CD4-positive, CD25-positive, alpha-beta regulatory T cell (primary cell): ENCODE measurements around the gene PUM1. TPM values are rescaled to one million over a fixed set of nuclear protein-coding genes. Genes with fewer than 3 reads are reported as not detected.

Source experiments
- ATAC-seq, 2 donors: fragments of 150-1000 bp; cut with Tn5 transposase; one replicate each; pipeline ENCODE4 v1.10.0; 2021; ENCODE audit warnings: low read depth in 2 of 2, moderate number of reproducible peaks in 2 of 2, moderate library complexity in 1 of 2
- DNase-seq, 3 donors: peaks; one replicate each; pipeline versions ENCODE4 v3.0.0 to v3.0.0-alpha.2; 2012 to 2022; ENCODE audit warnings: mixed read lengths in 1 of 3
- H3K27ac ChIP-seq: one replicate; pipeline ENCODE4 v1.7.0; 2013; ENCODE audit warnings: mild to moderate bottlenecking, low read length; ENCODE audit not compliant: insufficient read depth, poor library complexity, severe bottlenecking
- H3K27me3 ChIP-seq: one replicate; pipeline ENCODE4 v1.7.0; 2013; ENCODE audit warnings: low read length; ENCODE audit not compliant: control insufficient read depth, insufficient read depth
- H3K36me3 ChIP-seq: one replicate; pipeline ENCODE4 v1.7.0; 2013; ENCODE audit warnings: mild to moderate bottlenecking, low read length, moderate library complexity; ENCODE audit not compliant: control insufficient read depth, insufficient read depth
- H3K4me1 ChIP-seq: 2 replicates; pipeline ENCODE4 v1.7.0; 2013; ENCODE audit warnings: mild to moderate bottlenecking, low read length; ENCODE audit not compliant: insufficient read depth, control insufficient read depth, poor library complexity, severe bottlenecking
- H3K4me3 ChIP-seq: one replicate; pipeline ENCODE4 v1.7.0; 2013; ENCODE audit warnings: low read depth, mild to moderate bottlenecking, low read length, moderate library complexity
- H3K9me3 ChIP-seq, 2 experiments: 1 replicate in 1 of 2; 2 replicates in 1 of 2; pipeline ENCODE4 v1.7.0; 2013; ENCODE audit warnings: low read length in 2 of 2, mild to moderate bottlenecking in 1 of 2, moderate library complexity in 1 of 2; ENCODE audit not compliant: control insufficient read depth in 2 of 2
- H3K27ac Mint-ChIP-seq, 3 donors: one replicate each; pipeline ENCODE4 v1.8.0; 2020 to 2022; ENCODE audit warnings: mild to moderate bottlenecking in 3 of 3, mixed read lengths in 3 of 3, moderate library complexity in 2 of 3
- H3K27me3 Mint-ChIP-seq: one replicate; pipeline ENCODE4 v1.8.0; 2022; ENCODE audit warnings: mild to moderate bottlenecking, mixed read lengths
- H3K36me3 Mint-ChIP-seq: one replicate; pipeline ENCODE4 v1.8.0; 2020; ENCODE audit warnings: mixed read lengths
- H3K4me1 Mint-ChIP-seq, 4 donors: one replicate each; pipeline ENCODE4 v1.8.0; 2020 to 2022; ENCODE audit warnings: mixed read lengths in 4 of 4, mild to moderate bottlenecking in 1 of 4
- H3K4me3 Mint-ChIP-seq, 4 donors: one replicate each; pipeline ENCODE4 v1.8.0; 2020 to 2022; ENCODE audit warnings: mild to moderate bottlenecking in 4 of 4, mixed read lengths in 4 of 4, moderate library complexity in 3 of 4
- H3K9me3 Mint-ChIP-seq, 7 donors: one replicate each; pipeline ENCODE4 v1.8.0; 2020 to 2022; ENCODE audit warnings: mixed read lengths in 7 of 7, mild to moderate bottlenecking in 3 of 7, moderate library complexity in 2 of 7
- polyA plus RNA-seq, 4 donors: library from polyadenylated mRNA; unstranded; fragments of 300-500 nt; fragmentation: Illumina TruSeq; gene quantifications; one replicate each; pipeline ENCODE4 v1.2.3, GENCODE V29; 2021
- total RNA-seq: library from RNA; stranded (reverse); gene quantifications from one replicate; pipeline ENCODE4 v1.2.3, GENCODE V29; 2022

PUM1 gene
- total and polyA plus RNA-seq, 5 donors from 2014 or later = 108 to 283 (median 136) TPM

GRCh38 chr1:31036749-31037500 lies 28.6 kb downstream of the PUM1 start:
- no peaks in the 10 kb centered on the region for H3K9me3 ChIP-seq
- H3K27me3 ChIP-seq = no peaks in the 10 kb centered on the region
- ATAC-seq (peak; percentile 58 to 74), DNase-seq (peak in 1 of 3 donors; percentile 48)
- H3K9me3 Mint-ChIP-seq = peaks cover 0 to 3% (median 0%) of the 10 kb centered on the region in 7 donors
- H3K4me3 ChIP-seq = peak overlapping the region; percentile 46
- peaks cover 60% of the 10 kb centered on the region for H3K4me1 ChIP-seq
- H3K36me3 Mint-ChIP-seq = peaks cover 33% of the 10 kb centered on the region
- H3K27me3 Mint-ChIP-seq = no peaks in the 10 kb centered on the region
- H3K4me3 Mint-ChIP-seq = peak overlapping the region; percentile 1 to 58 (median 18)
- H3K27ac ChIP-seq = no peak overlapping the region
- peak overlapping the region; percentile 4 to 66 (median 41) for H3K27ac Mint-ChIP-seq
- H3K4me1 Mint-ChIP-seq = peaks cover 35 to 90% (median 62%) of the 10 kb centered on the region in 4 donors
- peaks cover 12% of the 10 kb centered on the region for H3K36me3 ChIP-seq

- Mint-ChIP-seq H3K4me1 (peaks cover 44 to 93% (median 73%) of the 10 kb centered on the region in 4 donors), H3K9me3 (no peaks in the 10 kb centered on the region), H3K4me3 (peak overlapping the region in 1 of 4 donors; percentile 6), H3K36me3 (peaks cover 30% of the 10 kb centered on the region), H3K27ac (no peak overlapping the region), H3K27me3 (no peaks in the 10 kb centered on the region)
- Histone ChIP-seq H3K27ac (no peak overlapping the region), H3K27me3 (no peaks in the 10 kb centered on the region), H3K9me3 (no peaks in the 10 kb centered on the region), H3K4me1 (peaks cover 50% of the 10 kb centered on the region), H3K4me3 (no peak overlapping the region), H3K36me3 (peaks cover 10% of the 10 kb centered on the region)
- DNase-seq (no peak), ATAC-seq (no peak)
These were observed 31.9 kb downstream of the PUM1 start for GRCh38 chr1:31033598-31033997.

GRCh38 chr1:31032266-31032665 lies 33.3 kb downstream of the PUM1 start:
- Mint-ChIP-seq H3K9me3 (no peaks in the 10 kb centered on the region), H3K27ac (peak overlapping the region in 2 of 3 donors; percentile 1 to 84), H3K27me3 (no peaks in the 10 kb centered on the region), H3K4me3 (peak overlapping the region in 2 of 4 donors; percentile 58 to 69), H3K36me3 (peaks cover 28% of the 10 kb centered on the region), H3K4me1 (peaks cover 49 to 93% (median 73%) of the 10 kb centered on the region in 4 donors)
- H3K27ac ChIP-seq = no peak overlapping the region
- no peaks in the 10 kb centered on the region for H3K9me3 ChIP-seq
- peaks cover 54% of the 10 kb centered on the region for H3K4me1 ChIP-seq
- peaks cover 22% of the 10 kb centered on the region for H3K36me3 ChIP-seq
- no peak for ATAC-seq
- no peak overlapping the region for H3K4me3 ChIP-seq
- DNase-seq = no peak
- H3K27me3 ChIP-seq = no peaks in the 10 kb centered on the region

- Histone ChIP-seq H3K27me3 (no peaks in the 10 kb centered on the region), H3K9me3 (no peaks in the 10 kb centered on the region), H3K27ac (no peak overlapping the region), H3K4me3 (peak overlapping the region; percentile 27), H3K36me3 (peaks cover 25% of the 10 kb centered on the region), H3K4me1 (peaks cover 49% of the 10 kb centered on the region)
- Mint-ChIP-seq H3K4me3 (peak overlapping the region; percentile 36 to 69 (median 54)), H3K36me3 (peaks cover 27% of the 10 kb centered on the region), H3K27me3 (no peaks in the 10 kb centered on the region), H3K9me3 (no peaks in the 10 kb centered on the region), H3K4me1 (peaks cover 47 to 90% (median 71%) of the 10 kb centered on the region in 4 donors), H3K27ac (peak overlapping the region in 2 of 3 donors; percentile 1 to 84)
- ATAC-seq = no peak
- DNase-seq = no peak
These were observed 34.0 kb downstream of the PUM1 start for GRCh38 chr1:31031330-31032143.

GRCh38 chr1:31029026-31029425 lies 36.5 kb downstream of the PUM1 start:
- Mint-ChIP-seq H3K27ac (peak overlapping the region in 2 of 3 donors; percentile 20 to 83), H3K36me3 (peaks cover 28% of the 10 kb centered on the region), H3K27me3 (no peaks in the 10 kb centered on the region), H3K4me1 (peaks cover 58 to 90% (median 72%) of the 10 kb centered on the region in 4 donors), H3K9me3 (no peaks in the 10 kb centered on the region), H3K4me3 (peak overlapping the region in 2 of 4 donors; percentile 27 to 64)
- DNase-seq = no peak
- peaks cover 30% of the 10 kb centered on the region for H3K36me3 ChIP-seq
- ATAC-seq = no peak
- H3K9me3 ChIP-seq = no peaks in the 10 kb centered on the region
- H3K27ac ChIP-seq = peak overlapping the region; percentile 34
- H3K27me3 ChIP-seq = no peaks in the 10 kb centered on the region
- H3K4me3 ChIP-seq = no peak overlapping the region
- H3K4me1 ChIP-seq = peaks cover 55% of the 10 kb centered on the region

GRCh38 chr1:31027693-31028526 lies 37.6 kb downstream of the PUM1 start:
- DNase-seq = no peak
- H3K4me1 ChIP-seq = peaks cover 55% of the 10 kb centered on the region
- no peak overlapping the region for H3K27ac ChIP-seq
- Mint-ChIP-seq H3K27me3 (no peaks in the 10 kb centered on the region), H3K4me3 (peak overlapping the region in 3 of 4 donors; percentile 15 to 73 (median 71)), H3K36me3 (peaks cover 25% of the 10 kb centered on the region), H3K9me3 (no peaks in the 10 kb centered on the region), H3K27ac (peak overlapping the region in 2 of 3 donors; percentile 69 to 82), H3K4me1 (peaks cover 59 to 94% (median 77%) of the 10 kb centered on the region in 4 donors)
- peak overlapping the region; percentile 3 for H3K4me3 ChIP-seq
- peaks cover 41% of the 10 kb centered on the region for H3K36me3 ChIP-seq
- no peaks in the 10 kb centered on the region for H3K27me3 ChIP-seq
- H3K9me3 ChIP-seq = no peaks in the 10 kb centered on the region
- no peak for ATAC-seq

- Mint-ChIP-seq H3K9me3 (no peaks in the 10 kb centered on the region), H3K27ac (peak overlapping the region; percentile 31 to 75 (median 52)), H3K27me3 (no peaks in the 10 kb centered on the region), H3K36me3 (peaks cover 28% of the 10 kb centered on the region), H3K4me1 (peaks cover 56 to 92% (median 75%) of the 10 kb centered on the region in 4 donors), H3K4me3 (peak overlapping the region; percentile 34 to 57 (median 42))
- Histone ChIP-seq H3K27me3 (no peaks in the 10 kb centered on the region), H3K36me3 (peaks cover 36% of the 10 kb centered on the region), H3K4me3 (peak overlapping the region; percentile 21), H3K9me3 (no peaks in the 10 kb centered on the region), H3K4me1 (peaks cover 63% of the 10 kb centered on the region), H3K27ac (no peak overlapping the region)
- ATAC-seq (no peak), DNase-seq (no peak)
These were observed 43.3 kb downstream of the PUM1 start for GRCh38 chr1:31022259-31022658.
